GM12874 (cell line): Measurements from ENCODE around the gene KIF1A.

Source experiments
- CTCF ChIP-seq: IDR thresholded peaks from 2 replicates; pipeline ENCODE4 v1.5.1; 2011; ENCODE audit warnings: low read depth, mild to moderate bottlenecking, control low read depth, low read length, moderate library complexity; ENCODE audit not compliant: insufficient read depth

Gene KIF1A

GRCh38 chr2:240858321-240858720 is 38.3 kb upstream of the KIF1A start:
- no peak for TF ChIP-seq CTCF

GRCh38 chr2:240857039-240858008 is 37.3 kb upstream of the KIF1A start:
- no peak for TF ChIP-seq CTCF

GRCh38 chr2:240856151-240856980 is 36.3 kb upstream of the KIF1A start:
- peak; percentile 26; the same call in 1 of the 2 replicates for TF ChIP-seq CTCF

- TF ChIP-seq CTCF = no peak
Observed at GRCh38 chr2:240855670-240856069, 35.7 kb upstream of the KIF1A start.

- TF ChIP-seq CTCF = no peak
Observed at GRCh38 chr2:240852671-240853314, 32.8 kb upstream of the KIF1A start.

- TF ChIP-seq CTCF = peak; percentile 92
Observed at GRCh38 chr2:240851078-240851991, 31.3 kb upstream of the KIF1A start.
